Heart right ventricle (tissue), 16 donors: Measurements from ENCODE around the gene CHST5. TPM values are rescaled to one million over a fixed set of nuclear protein-coding genes. Genes with fewer than 3 reads are reported as not detected.

Experiments
- ATAC-seq, 8 donors: fragments of 200-7000 bp; cut with Tn5 transposase; one replicate each; pipeline ENCODE4 v1.9.1; 2020; ENCODE audit warnings: mild to moderate bottlenecking in 8 of 8, moderate library complexity in 8 of 8, moderate number of reproducible peaks in 1 of 8
- DNase-seq, 2 donors: peaks; one replicate each; pipeline ENCODE4 v3.0.0-alpha.2; 2020
- H3K27ac ChIP-seq, 10 donors: fragments of 200-600 bp; sonication (generic) in 2 of 10; one replicate each; pipeline versions ENCODE4 v1.5.0 to v1.8.0; 2020 to 2022; ENCODE audit warnings: mild to moderate bottlenecking in 3 of 10
- H3K27me3 ChIP-seq, 7 donors: fragments of 200-600 bp; one replicate each; pipeline ENCODE4 v1.8.0; 2021 to 2022; ENCODE audit warnings: mild to moderate bottlenecking in 2 of 7
- H3K36me3 ChIP-seq, 9 donors: fragments of 200-600 bp; sonication (generic) in 1 of 9; one replicate each; pipeline versions ENCODE4 v1.5.0 to v1.8.0; 2020 to 2022; ENCODE audit warnings: mild to moderate bottlenecking in 2 of 9
- H3K4me1 ChIP-seq, 9 donors: fragments of 200-600 bp; sonication (generic) in 1 of 9; one replicate each; pipeline versions ENCODE4 v1.5.0 to v1.8.0; 2020 to 2022; ENCODE audit warnings: mild to moderate bottlenecking in 4 of 9
- H3K4me3 ChIP-seq, 10 donors: fragments of 200-600 bp; sonication (generic) in 2 of 10; one replicate each; pipeline versions ENCODE4 v1.5.0 to v1.8.0; 2020 to 2022; ENCODE audit warnings: mild to moderate bottlenecking in 7 of 10, moderate library complexity in 2 of 10
- H3K9me3 ChIP-seq, 11 donors: fragments of 200-600 bp in 10 of 11; sonication (generic) in 2 of 11; one replicate each; pipeline versions ENCODE4 v1.5.0 to v1.8.0; 2013 to 2022; ENCODE audit warnings: mild to moderate bottlenecking in 2 of 11, control low read depth in 1 of 11, moderate library complexity in 1 of 11
- WGBS, 2 donors: extraction: QIAGEN DNeasy Blood & Tissue Kit; methylation state at CpG; one replicate each; pipeline ENCODE4 v1.1.7; 2013; ENCODE audit warnings: inconsistent platforms in 1 of 2; 5-methylcytosine and 5-hydroxymethylcytosine counted together
- intact Hi-C, 10 donors: fragments of 100-400 bp; cut with DNase I; formaldehyde crosslinking; loops; one replicate each; pipeline versions ENCODE4 v1.11.1 to v1.14.2; 2022
- polyA plus RNA-seq, 2 donors: library from polyadenylated mRNA; stranded (reverse); fragments of 200-250 nt; gene quantifications; one replicate each; pipeline ENCODE4 v1.2.3, GENCODE V29; 2013
- total RNA-seq, 10 donors: library from RNA; stranded (reverse); fragmentation: NEBNext Ultra II Directional in 3 of 10; extraction: Animal tissue kit (Norgen Biotek cat#: 25700) in 3 of 10; gene quantifications; one replicate each; pipeline versions ENCODE4 v1.2.1 to v1.2.4, GENCODE V29; 2021 to 2023
- TF ChIP-seq, protein P1 (sequence below), 9 donors: fragments of 200-600 bp; sonication (generic) in 2 of 9; IDR thresholded peaks; one replicate each; pipeline versions ENCODE4 v1.5.0 to v1.8.0; 2021 to 2022; ENCODE audit warnings: antibody characterized with exemption in 9 of 9, mild to moderate bottlenecking in 5 of 9, moderate library complexity in 1 of 9
- donor health status: Arrhythmogenic right ventricular cardiomyopathy.
- donor health status: ischemic (EF 13 %, LVEDD 7.1; RV severe dilation, severe dysfunction).
- donor health status: healthy with polysubstance abuse.
- donor health status: DM: no; HTN: yes; CAD: no.
- donor health status: DM: no; HTN: no; CAD: no.
- donor health status: ischemic (EF 25% LVEDD 6.9; RV normal size, moderate dysfunction).
- donor health status: ischemic (EF 25% LVEDD 5.7; RV mildly dilated, moderate dysfunction).
- donor health status: healthy.
- donor health status: DM: yes; HTN: yes; CAD: no.
- donor health status: Ischemic cardiomyopathy.
- donor health status: ischemic (EF 35%, LVEDD 5.7; RV mildly dilated, moderate dysfunction).
- donor health status: nonischemic (EF 11% LVEDD 7.7; RV severe dilation, severe dysfunction).
- donor health status: DM: yes; HTN: yes; CAD: no.
- donor health status: PGD.
- donor health status: ischemic (EF 29% LVEDD 5.4; RV normal size, mild dysfunction).
- donor health status: nonischemic (EF 23%, LVEDD 6.1; RV moderate dilation, normal function).

The CHST5 gene
- total and polyA plus RNA-seq, 12 donors, result 0.08 to 1.4 (median 0.48) TPM; not detected in 1

DNA sequence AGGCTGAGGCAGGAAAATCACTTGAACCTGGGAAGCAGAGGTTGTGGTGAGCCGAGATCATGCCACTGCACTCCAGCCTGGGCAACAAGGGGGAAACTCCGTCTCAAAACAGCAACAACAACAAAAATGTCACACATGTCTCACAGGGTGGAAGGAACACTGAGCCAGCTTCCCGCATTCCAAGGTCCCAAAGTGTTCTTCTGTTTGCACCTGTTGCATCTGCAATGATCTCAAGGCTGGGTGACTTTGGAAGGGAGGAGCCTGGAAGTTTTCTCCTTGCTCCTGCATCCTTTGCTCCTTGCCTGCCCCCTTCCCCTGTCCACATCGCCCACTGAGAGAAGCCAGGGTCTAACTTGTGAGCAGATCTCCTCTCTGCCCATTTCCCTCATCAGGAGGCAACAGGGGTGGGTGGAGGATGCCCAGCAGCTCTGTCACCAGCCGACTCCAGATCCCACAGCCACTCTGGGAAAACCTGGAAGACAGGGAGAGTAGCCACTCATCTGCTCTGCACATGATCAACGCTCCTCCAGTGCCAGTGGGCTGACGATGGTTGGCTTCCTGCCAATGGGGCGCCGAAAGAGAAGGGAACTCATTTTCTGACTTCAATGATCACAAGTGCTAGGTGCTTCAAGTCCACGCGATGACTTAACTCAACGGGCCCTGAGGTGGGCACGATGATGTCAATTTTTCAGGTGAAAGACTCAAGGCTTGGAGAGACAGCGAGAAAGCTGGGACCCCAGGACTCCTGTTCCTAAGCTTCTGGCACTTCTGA, 53.3 kb downstream of the CHST5 start:
- Histone ChIP-seq H3K9me3 (no peaks in the 10 kb centered on the region), H3K27ac (no peak overlapping the region), H3K4me3 (no peak overlapping the region), H3K27me3 (no peaks in the 10 kb centered on the region), H3K4me1 (no peaks in the 10 kb centered on the region), H3K36me3 (no peaks in the 10 kb centered on the region)
- intact Hi-C loops, result no loop called here
- DNase-seq, result no peak
- 79 to 81% methylated on average over 14 of the region's 14 CpGs for WGBS, 2 donors
- no peak for ATAC-seq
- TF ChIP-seq, protein P1, sequence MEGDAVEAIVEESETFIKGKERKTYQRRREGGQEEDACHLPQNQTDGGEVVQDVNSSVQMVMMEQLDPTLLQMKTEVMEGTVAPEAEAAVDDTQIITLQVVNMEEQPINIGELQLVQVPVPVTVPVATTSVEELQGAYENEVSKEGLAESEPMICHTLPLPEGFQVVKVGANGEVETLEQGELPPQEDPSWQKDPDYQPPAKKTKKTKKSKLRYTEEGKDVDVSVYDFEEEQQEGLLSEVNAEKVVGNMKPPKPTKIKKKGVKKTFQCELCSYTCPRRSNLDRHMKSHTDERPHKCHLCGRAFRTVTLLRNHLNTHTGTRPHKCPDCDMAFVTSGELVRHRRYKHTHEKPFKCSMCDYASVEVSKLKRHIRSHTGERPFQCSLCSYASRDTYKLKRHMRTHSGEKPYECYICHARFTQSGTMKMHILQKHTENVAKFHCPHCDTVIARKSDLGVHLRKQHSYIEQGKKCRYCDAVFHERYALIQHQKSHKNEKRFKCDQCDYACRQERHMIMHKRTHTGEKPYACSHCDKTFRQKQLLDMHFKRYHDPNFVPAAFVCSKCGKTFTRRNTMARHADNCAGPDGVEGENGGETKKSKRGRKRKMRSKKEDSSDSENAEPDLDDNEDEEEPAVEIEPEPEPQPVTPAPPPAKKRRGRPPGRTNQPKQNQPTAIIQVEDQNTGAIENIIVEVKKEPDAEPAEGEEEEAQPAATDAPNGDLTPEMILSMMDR (IDR thresholded peaks at IDR 0.05), result no peak

DNA sequence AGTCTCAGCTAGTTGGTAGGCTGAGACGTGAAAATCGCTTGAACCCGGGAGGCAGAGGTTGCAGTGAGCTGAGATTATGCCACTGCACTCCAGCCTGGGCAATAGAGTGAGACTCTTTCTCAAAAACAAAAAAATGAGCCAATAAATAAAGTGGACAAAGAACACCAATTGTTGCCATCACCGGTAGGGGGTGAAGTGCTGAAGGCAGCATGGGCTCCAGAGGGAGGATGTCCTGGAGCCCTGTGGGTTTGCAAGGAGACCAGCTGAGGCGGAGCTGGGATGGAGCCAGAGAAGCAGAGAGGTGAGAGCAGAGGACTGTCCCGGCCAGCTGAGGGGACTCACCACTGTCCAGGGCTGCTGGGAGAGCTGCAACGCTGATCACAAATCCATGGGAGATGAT, 54.4 kb downstream of the CHST5 start:
- no peaks in the 10 kb centered on the region for H3K36me3 ChIP-seq
- no peak overlapping the region for H3K27ac ChIP-seq
- no peak overlapping the region for H3K4me3 ChIP-seq
- H3K9me3 ChIP-seq, result no peaks in the 10 kb centered on the region
- DNase-seq (no peak), ATAC-seq (no peak)
- no peaks in the 10 kb centered on the region for H3K27me3 ChIP-seq
- TF ChIP-seq, protein P1 (IDR thresholded peaks at IDR 0.05), result no peak
- WGBS, 2 donors, result 83 to 86% methylated on average over 7 of the region's 7 CpGs
- intact Hi-C loops, result no loop called here
- no peaks in the 10 kb centered on the region for H3K4me1 ChIP-seq

DNA sequence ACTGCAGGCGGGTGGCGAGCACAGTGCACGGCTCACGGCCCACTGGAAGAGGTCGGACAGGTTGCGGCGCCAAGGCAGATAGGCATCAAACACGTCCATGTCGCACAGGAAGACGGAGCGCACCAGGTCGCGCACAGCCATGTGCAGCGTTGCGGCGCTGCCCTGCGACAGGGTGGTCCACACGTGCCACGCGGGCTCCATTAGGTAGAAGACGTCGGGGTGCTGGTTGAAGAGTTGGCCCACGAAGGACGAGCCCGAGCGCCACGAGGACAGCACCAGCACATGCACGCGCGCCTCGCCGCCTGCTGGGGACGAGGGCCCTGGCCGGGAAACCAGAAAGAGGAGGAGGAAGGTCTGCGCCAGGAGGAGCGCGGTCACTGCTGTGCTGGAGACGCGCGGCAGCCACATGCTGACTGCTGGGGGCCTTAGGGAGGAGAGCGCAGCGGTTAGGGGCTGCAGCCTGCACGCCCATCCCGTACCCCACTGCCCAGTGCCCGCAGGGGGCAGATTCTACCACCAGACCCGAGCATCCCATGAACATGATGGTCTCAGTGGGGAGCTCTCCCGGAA, 56.4 kb downstream of the CHST5 start:
- 95 to 97% methylated on average over 47 of the region's 47 CpGs for WGBS, 2 donors
- no peaks in the 10 kb centered on the region for H3K4me1 ChIP-seq
- H3K27me3 ChIP-seq, result no peaks in the 10 kb centered on the region
- H3K9me3 ChIP-seq, result no peaks in the 10 kb centered on the region
- H3K4me3 ChIP-seq, result no peak overlapping the region
- H3K27ac ChIP-seq, result no peak overlapping the region
- ATAC-seq, result peak in 1 of 8 donors; percentile 13
- intact Hi-C loops, result loop anchor here in 6 of 10 donors (5.0 to 10.0 kb wide), 8 partner anchors 33 to 288 kb away; partner anchors contain the start of genes ADAT1 (in 1 of the 6), CHST5 (in 1 of the 6) and TMEM231 (in 1 of the 6)
- TF ChIP-seq, protein P1 (IDR thresholded peaks at IDR 0.05), result no peak
- H3K36me3 ChIP-seq, result no peaks in the 10 kb centered on the region
- no peak for DNase-seq

Other genes with a start within 250 kb of the CHST5 start
- gene CFDP1, start 102.6 kb downstream of the CHST5 start, total RNA-seq, result 10 to 100 TPM; 19.0 to 27.8 (median 24.9) TPM
- 10 to 100 TPM; 38.6 to 63.6 TPM for gene CFDP1, start 102.6 kb downstream of the CHST5 start, polyA plus RNA-seq
- 10 to 100 TPM in 4 of 10 donors, 1 to 10 TPM in 6; 7.2 to 12.5 (median 9.3) TPM for gene TMEM170A, start 71.4 kb downstream of the CHST5 start, total RNA-seq
- gene TMEM170A, start 71.4 kb downstream of the CHST5 start, polyA plus RNA-seq, result 1 to 10 TPM; 3.8 to 6.9 TPM
- 1 to 10 TPM in 4 of 10 donors, under 1 TPM in 6; 0.30 to 2.0 (median 0.98) TPM for gene CHST6, start 40.7 kb downstream of the CHST5 start, total RNA-seq
- gene CHST6, start 40.7 kb downstream of the CHST5 start, polyA plus RNA-seq, result under 1 TPM; 0.22 to 0.42 TPM
- gene TMEM231, start 20.1 kb upstream of the CHST5 start, total RNA-seq, result 10 to 100 TPM in 5 of 10 donors, 1 to 10 TPM in 5; 3.8 to 13.4 (median 9.6) TPM
- gene TMEM231, start 20.1 kb upstream of the CHST5 start, polyA plus RNA-seq, result 1 to 10 TPM; 2.6 to 4.9 TPM
- 100 to 1,000 TPM; 177 to 262 (median 243) TPM for gene GABARAPL2, start 30.3 kb upstream of the CHST5 start, total RNA-seq
- gene GABARAPL2, start 30.3 kb upstream of the CHST5 start, polyA plus RNA-seq, result 100 to 1,000 TPM in 1 of 2 donors, 10 to 100 TPM in 1; 58.2 to 187 TPM
- gene ADAT1, start 87.2 kb upstream of the CHST5 start, total RNA-seq, result 10 to 100 TPM; 14.3 to 30.6 (median 23.3) TPM
- gene ADAT1, start 87.2 kb upstream of the CHST5 start, polyA plus RNA-seq, result 1 to 10 TPM; 6.1 to 7.9 TPM
- gene KARS1, start 111.6 kb upstream of the CHST5 start, total RNA-seq, result 100 to 1,000 TPM; 123 to 145 (median 129) TPM
- gene KARS1, start 111.6 kb upstream of the CHST5 start, polyA plus RNA-seq, result 100 to 1,000 TPM in 1 of 2 donors, 10 to 100 TPM in 1; 68.0 to 126 TPM
- 10 to 100 TPM; 49.1 to 79.3 (median 64.5) TPM for gene TERF2IP, start 111.7 kb upstream of the CHST5 start, total RNA-seq
- 10 to 100 TPM; 43.3 to 71.1 TPM for gene TERF2IP, start 111.7 kb upstream of the CHST5 start, polyA plus RNA-seq
- gene CPHXL2, start 140.9 kb upstream of the CHST5 start, total RNA-seq, result not detected
- gene CPHXL2, start 140.9 kb upstream of the CHST5 start, polyA plus RNA-seq, result not detected
- gene DUXB, start 165.4 kb upstream of the CHST5 start, total RNA-seq, result not detected
- gene DUXB, start 165.4 kb upstream of the CHST5 start, polyA plus RNA-seq, result not detected
- not detected for gene CPHXL, start 190.4 kb upstream of the CHST5 start, total RNA-seq
- not detected for gene CPHXL, start 190.4 kb upstream of the CHST5 start, polyA plus RNA-seq